GM18873 (cell line): Measurements from ENCODE around the gene ZBED2.
"Not testable (repeated sequence)": the region's sequence is repeated elsewhere in the genome, so short reads cannot be mapped to it uniquely, and the experiment has no call there.

Experiments
- ATAC-seq: cut with Tn5 transposase; IDR thresholded peaks from one replicate; pipeline ENCODE4 v1.9.1; 2021; ENCODE audit warnings: mild to moderate bottlenecking, moderate library complexity, moderate number of reproducible peaks; ENCODE audit not compliant: unreplicated experiment, low FRiP score

Gene ZBED2

GRCh38 chr3:111595232-111595631 is at the start of gene ZBED2:
Gene ZBED2 (minus strand): TSS chr3:111595346. CDS start chr3:111594201, 1,145 bp downstream.
- peak; percentile 36 for ATAC-seq

GRCh38 chr3:111639316-111639715 is 44.2 kb upstream of the ZBED2 start:
- no peak for ATAC-seq

GRCh38 chr3:111636366-111636885 is 41.3 kb upstream of the ZBED2 start:
- no peak for ATAC-seq

GRCh38 chr3:111635403-111635802 is 40.3 kb upstream of the ZBED2 start:
- no peak for ATAC-seq

- not testable (repeated sequence) for ATAC-seq
Measured at GRCh38 chr3:111630638-111631037, 35.5 kb upstream of the ZBED2 start.

- ATAC-seq: not testable (repeated sequence)
Measured at GRCh38 chr3:111629018-111629417, 33.9 kb upstream of the ZBED2 start.

GRCh38 chr3:111627092-111627491 is 31.9 kb upstream of the ZBED2 start:
- ATAC-seq: no peak

GRCh38 chr3:111621535-111621934 is 26.4 kb upstream of the ZBED2 start:
- no peak for ATAC-seq

- no peak for ATAC-seq
Measured at GRCh38 chr3:111619833-111620232, 24.7 kb upstream of the ZBED2 start.

GRCh38 chr3:111618945-111619344 is 23.8 kb upstream of the ZBED2 start:
- no peak for ATAC-seq

GRCh38 chr3:111617912-111618601 is 22.9 kb upstream of the ZBED2 start:
- no peak for ATAC-seq

- ATAC-seq: no peak
Measured at GRCh38 chr3:111617406-111617805, 22.3 kb upstream of the ZBED2 start.

- ATAC-seq: peak; percentile 84
Measured at GRCh38 chr3:111616417-111617105, 21.4 kb upstream of the ZBED2 start.

- ATAC-seq: no peak
Measured at GRCh38 chr3:111615880-111616279, 20.7 kb upstream of the ZBED2 start.

GRCh38 chr3:111613294-111613693 is 18.1 kb upstream of the ZBED2 start:
- ATAC-seq: no peak

GRCh38 chr3:111610612-111611054 is 15.5 kb upstream of the ZBED2 start:
- peak; percentile 4 for ATAC-seq

- ATAC-seq: peak; percentile 93
Measured at GRCh38 chr3:111610189-111610588, 15.0 kb upstream of the ZBED2 start.

- ATAC-seq: no peak
Measured at GRCh38 chr3:111609700-111610099, 14.6 kb upstream of the ZBED2 start.

GRCh38 chr3:111608383-111608782 is 13.2 kb upstream of the ZBED2 start:
- ATAC-seq: no peak

- ATAC-seq: no peak
Measured at GRCh38 chr3:111607240-111607920, 12.2 kb upstream of the ZBED2 start.

- ATAC-seq: no peak
Measured at GRCh38 chr3:111605493-111605892, 10.3 kb upstream of the ZBED2 start.
